ENCODE results near the gene GPD2. TPM values are rescaled to one million over a fixed set of nuclear protein-coding genes. Genes with fewer than 3 reads are reported as not detected.
A peak's percentile ranks its signal among the peaks of the same experiment; 100 is the strongest.

The GPD2 gene
- total and polyA plus RNA-seq, 12 donors, result 3.7 to 20.9 (median 14.3) TPM

GRCh38 chr2:156445296-156446220 lies 9.4 kb downstream of the GPD2 start:
- DNase-seq (no peak), ATAC-seq (peak in 2 of 8 donors; percentile 49 to 83)
- H3K36me3 ChIP-seq, result peaks cover 0 to 4% (median 0%) of the 10 kb centered on the region in 9 donors
- 88 to 92% methylated on average over 6 of the region's 6 CpGs for WGBS, 2 donors
- intact Hi-C loops (cut with DNase I), result no loop called here
- no peak for TF ChIP-seq CTCF (IDR thresholded peaks at IDR 0.05)
- H3K4me3 ChIP-seq, result no peak overlapping the region
- peaks cover 0 to 14% (median 0%) of the 10 kb centered on the region in 9 donors for H3K4me1 ChIP-seq
- H3K9me3 ChIP-seq, result no peaks in the 10 kb centered on the region
- peak overlapping the region in 1 of 10 donors; percentile 27 for H3K27ac ChIP-seq
- H3K27me3 ChIP-seq, result no peaks in the 10 kb centered on the region

GRCh38 chr2:156447761-156448160 lies 11.6 kb downstream of the GPD2 start:
- Histone ChIP-seq H3K4me3 (no peak overlapping the region), H3K36me3 (no peaks in the 10 kb centered on the region), H3K4me1 (peaks cover 0 to 14% (median 0%) of the 10 kb centered on the region in 9 donors), H3K27ac (no peak overlapping the region), H3K9me3 (no peaks in the 10 kb centered on the region), H3K27me3 (no peaks in the 10 kb centered on the region)
- no peak for TF ChIP-seq CTCF (IDR thresholded peaks at IDR 0.05)
- WGBS, 2 donors, result 96 to 100% methylated on average over 1 of the region's 1 CpG
- DNase-seq, result no peak
- intact Hi-C loops (cut with DNase I), result no loop called here
- ATAC-seq, result no peak

- H3K27ac ChIP-seq, result no peak overlapping the region
- intact Hi-C loops (cut with DNase I), result no loop called here
- WGBS, 2 donors, result 48 to 59% methylated on average over 1 of the region's 1 CpG
- no peak for TF ChIP-seq CTCF (IDR thresholded peaks at IDR 0.05)
- no peak for DNase-seq
- H3K36me3 ChIP-seq, result no peaks in the 10 kb centered on the region
- no peak for ATAC-seq
- no peaks in the 10 kb centered on the region for H3K9me3 ChIP-seq
- no peak overlapping the region for H3K4me3 ChIP-seq
- H3K4me1 ChIP-seq, result peaks cover 0 to 14% (median 0%) of the 10 kb centered on the region in 9 donors
- H3K27me3 ChIP-seq, result no peaks in the 10 kb centered on the region
These were observed 12.6 kb downstream of the GPD2 start for GRCh38 chr2:156448766-156449165.

- H3K27ac ChIP-seq, result no peak overlapping the region
- no peak for ATAC-seq
- H3K4me3 ChIP-seq, result no peak overlapping the region
- peaks cover 0 to 23% (median 11%) of the 10 kb centered on the region in 9 donors for H3K4me1 ChIP-seq
- no peaks in the 10 kb centered on the region for H3K9me3 ChIP-seq
- DNase-seq, result no peak
- no peaks in the 10 kb centered on the region for H3K27me3 ChIP-seq
- intact Hi-C loops (cut with DNase I), result no loop called here
- no peaks in the 10 kb centered on the region for H3K36me3 ChIP-seq
- TF ChIP-seq CTCF (IDR thresholded peaks at IDR 0.05), result no peak
These were observed 16.8 kb downstream of the GPD2 start for GRCh38 chr2:156452971-156453370.
